Sciatic nerve (tissue), 2 donors: ENCODE measurements around the gene LMAN1L. TPM values are rescaled to one million over a fixed set of nuclear protein-coding genes. Genes with fewer than 3 reads are reported as not detected.

Experiments
- ATAC-seq: fragments of 200-7000 bp; cut with Tn5 transposase; one replicate; pipeline ENCODE4 v1.9.1; 2020; ENCODE audit warnings: mild to moderate bottlenecking, moderate library complexity
- DNase-seq: peaks from one replicate; pipeline ENCODE4 v3.0.0-alpha.2; 2020; ENCODE audit warnings: low spot score
- intact Hi-C: fragments of 100-400 bp; cut with DNase I; formaldehyde crosslinking; loops from one replicate; pipeline ENCODE4 v1.14.2; 2022
- total RNA-seq: library from RNA; stranded (reverse); fragmentation: NEBNext Ultra II Directional; extraction: Animal tissue kit (Norgen Biotek cat#: 25700); gene quantifications from one replicate; pipeline ENCODE4 v1.2.1, GENCODE V29; 2021
- donor health status: DM: no; HTN: no; CAD: no.
- donor health status: DM: no; HTN: no; CAD: no.

The LMAN1L gene
- total RNA-seq, 1 donor from 2014 or later, result not detected

GRCh38 chr15:74827614-74828013 lies 15.0 kb downstream of the LMAN1L start:
- intact Hi-C loops, result no loop called here
- DNase-seq (no peak), ATAC-seq (no peak)

- no peak for ATAC-seq
- no peak for DNase-seq
- intact Hi-C loops, result no loop called here
Measured at GRCh38 chr15:74828835-74829234, 16.2 kb downstream of the LMAN1L start.

GRCh38 chr15:74829486-74829885 lies 16.9 kb downstream of the LMAN1L start:
- intact Hi-C loops, result no loop called here

GRCh38 chr15:74829991-74830390 lies 17.4 kb downstream of the LMAN1L start:
- ATAC-seq, result no peak
- DNase-seq, result no peak
- intact Hi-C loops, result loop anchor here (10.0 kb wide), 1 partner anchor 65 kb away; the partner anchor contains the start of gene MPI

More at GRCh38 chr15:74829486-74829885, 16.9 kb downstream of the LMAN1L start:
- ATAC-seq, result no peak
- no peak for DNase-seq

- ATAC-seq (no peak), DNase-seq (no peak)
- intact Hi-C loops, result loop anchor here (10.0 kb wide), 1 partner anchor 64 kb away; the partner anchor contains the start of gene MPI
Measured at GRCh38 chr15:74830868-74831267, 18.2 kb downstream of the LMAN1L start.

GRCh38 chr15:74831813-74832495 lies 19.3 kb downstream of the LMAN1L start:
- DNase-seq, result no peak
- ATAC-seq, result no peak

GRCh38 chr15:74832826-74833225 lies 20.2 kb downstream of the LMAN1L start:
- ATAC-seq (no peak), DNase-seq (no peak)
- intact Hi-C loops, result loop anchor here (10.0 kb wide), 1 partner anchor 62 kb away; the partner anchor contains the start of gene MPI

More at GRCh38 chr15:74831813-74832495, 19.3 kb downstream of the LMAN1L start:
- intact Hi-C loops, result loop anchor here (10.0 kb wide), 1 partner anchor 63 kb away; the partner anchor contains the start of gene MPI

GRCh38 chr15:74833376-74834107 lies 20.9 kb downstream of the LMAN1L start:
- intact Hi-C loops, result loop anchor here (10.0 kb wide), 1 partner anchor 61 kb away; the partner anchor contains the start of gene MPI
- ATAC-seq, result no peak
- no peak for DNase-seq

- ATAC-seq, result peak; percentile 53
- DNase-seq, result no peak
- intact Hi-C loops, result loop anchor here (10.0 kb wide), 1 partner anchor 59 kb away; the partner anchor contains the start of gene MPI
Measured at GRCh38 chr15:74835312-74835823, 22.7 kb downstream of the LMAN1L start.

GRCh38 chr15:74836846-74837245 lies 24.2 kb downstream of the LMAN1L start:
- ATAC-seq (no peak), DNase-seq (no peak)
- intact Hi-C loops, result loop anchor here (10.0 kb wide), 1 partner anchor 58 kb away; the partner anchor contains the start of gene MPI

- intact Hi-C loops, result loop anchor here (10.0 kb wide), 1 partner anchor 57 kb away; the partner anchor contains the start of gene MPI
- DNase-seq, result no peak
- ATAC-seq, result no peak
Measured at GRCh38 chr15:74837482-74838136, 25.0 kb downstream of the LMAN1L start.

GRCh38 chr15:74838137-74838516 lies 25.5 kb downstream of the LMAN1L start:
- DNase-seq (no peak), ATAC-seq (no peak)
- intact Hi-C loops, result loop anchor here (10.0 kb wide), 1 partner anchor 57 kb away; the partner anchor contains the start of gene MPI

- DNase-seq (no peak), ATAC-seq (no peak)
- intact Hi-C loops, result loop anchor here (10.0 kb wide), 1 partner anchor 56 kb away; the partner anchor contains the start of gene MPI
Measured at GRCh38 chr15:74838746-74839525, 26.3 kb downstream of the LMAN1L start.

- no peak for DNase-seq
- ATAC-seq, result no peak
- intact Hi-C loops, result loop anchor here (10.0 kb wide), 2 partner anchors 55 to 65 kb away; partner anchors contain the start of gene MPI
Measured at GRCh38 chr15:74839526-74840395, 27.1 kb downstream of the LMAN1L start.

GRCh38 chr15:74840851-74841775 lies 28.5 kb downstream of the LMAN1L start:
- no peak for DNase-seq
- intact Hi-C loops, result loop anchor here (10.0 kb wide), 1 partner anchor 66 kb away; no protein-coding TSS in a partner anchor

GRCh38 chr15:74841891-74842373 lies 29.3 kb downstream of the LMAN1L start:
- no peak for ATAC-seq
- intact Hi-C loops, result loop anchor here (10.0 kb wide), 1 partner anchor 67 kb away; no protein-coding TSS in a partner anchor
- DNase-seq, result no peak

More at GRCh38 chr15:74840851-74841775, 28.5 kb downstream of the LMAN1L start:
- no peak for ATAC-seq
